22Rv1 (cell line): ENCODE results near the gene ELF2.

Experiments
- CTCF ChIP-seq: fragments of 450-650 bp; IDR thresholded peaks from 2 replicates; pipeline ENCODE4 v1.5.1; 2017; ENCODE audit warnings: mild to moderate bottlenecking
- ZFX ChIP-seq: fragments of 450-650 bp; IDR thresholded peaks from 2 replicates; pipeline ENCODE4 v1.6.1; 2017; ENCODE audit warnings: antibody characterized with exemption, borderline replicate concordance

GRCh38 chr4:139189972-139190371 lies 13.0 kb upstream of the ELF2 start:
- no peak for TF ChIP-seq CTCF
- TF ChIP-seq ZFX, result no peak
